Keratinocyte (primary cell): Measurements from ENCODE around the gene SURF4.

ENCODE experiments used
- EZH2 ChIP-seq: IDR thresholded peaks from one replicate; pipeline ENCODE4 v1.6.1; 2012; ENCODE audit warnings: inconsistent platforms, mild to moderate bottlenecking, low read length, moderate library complexity
- TF ChIP-seq, protein P1 (sequence below), 3 experiments: IDR thresholded peaks in 1 of 3; conservative IDR thresholded peaks in 1 of 3; optimal IDR thresholded peaks in 1 of 3; 2 replicates in 2 of 3; 3 replicates in 1 of 3; pipeline versions ENCODE3 to v1.5.1; 2011; ENCODE audit warnings: low read length in 3 of 3, mild to moderate bottlenecking in 3 of 3, moderate library complexity in 2 of 3, control low read depth in 1 of 3, inconsistent platforms in 1 of 3; ENCODE audit not compliant: insufficient read depth in 2 of 3; ENCODE audit errors: extremely low read depth in 1 of 3

GRCh38 chr9:133389562-133389961 is 13.7 kb upstream of the SURF4 start:
- TF ChIP-seq, protein P1, sequence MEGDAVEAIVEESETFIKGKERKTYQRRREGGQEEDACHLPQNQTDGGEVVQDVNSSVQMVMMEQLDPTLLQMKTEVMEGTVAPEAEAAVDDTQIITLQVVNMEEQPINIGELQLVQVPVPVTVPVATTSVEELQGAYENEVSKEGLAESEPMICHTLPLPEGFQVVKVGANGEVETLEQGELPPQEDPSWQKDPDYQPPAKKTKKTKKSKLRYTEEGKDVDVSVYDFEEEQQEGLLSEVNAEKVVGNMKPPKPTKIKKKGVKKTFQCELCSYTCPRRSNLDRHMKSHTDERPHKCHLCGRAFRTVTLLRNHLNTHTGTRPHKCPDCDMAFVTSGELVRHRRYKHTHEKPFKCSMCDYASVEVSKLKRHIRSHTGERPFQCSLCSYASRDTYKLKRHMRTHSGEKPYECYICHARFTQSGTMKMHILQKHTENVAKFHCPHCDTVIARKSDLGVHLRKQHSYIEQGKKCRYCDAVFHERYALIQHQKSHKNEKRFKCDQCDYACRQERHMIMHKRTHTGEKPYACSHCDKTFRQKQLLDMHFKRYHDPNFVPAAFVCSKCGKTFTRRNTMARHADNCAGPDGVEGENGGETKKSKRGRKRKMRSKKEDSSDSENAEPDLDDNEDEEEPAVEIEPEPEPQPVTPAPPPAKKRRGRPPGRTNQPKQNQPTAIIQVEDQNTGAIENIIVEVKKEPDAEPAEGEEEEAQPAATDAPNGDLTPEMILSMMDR (optimal IDR thresholded peaks at IDR 0.05 in 1 of 3, IDR thresholded peaks at IDR 0.05 in 1 of 3, conservative IDR thresholded peaks at IDR 0.05 in 1 of 3; ENCODE audit: extremely low read depth in 1 of 3, insufficient read depth in 2 of 3, low read length in 3 of 3): no peak
- TF ChIP-seq EZH2: no peak
